ENCODE results near the gene GRIK3.

GRIK3 gene

GRCh38 chr1:37052120-37052519, 17.8 kb upstream of the GRIK3 start:
- TF ChIP-seq, protein P1, sequence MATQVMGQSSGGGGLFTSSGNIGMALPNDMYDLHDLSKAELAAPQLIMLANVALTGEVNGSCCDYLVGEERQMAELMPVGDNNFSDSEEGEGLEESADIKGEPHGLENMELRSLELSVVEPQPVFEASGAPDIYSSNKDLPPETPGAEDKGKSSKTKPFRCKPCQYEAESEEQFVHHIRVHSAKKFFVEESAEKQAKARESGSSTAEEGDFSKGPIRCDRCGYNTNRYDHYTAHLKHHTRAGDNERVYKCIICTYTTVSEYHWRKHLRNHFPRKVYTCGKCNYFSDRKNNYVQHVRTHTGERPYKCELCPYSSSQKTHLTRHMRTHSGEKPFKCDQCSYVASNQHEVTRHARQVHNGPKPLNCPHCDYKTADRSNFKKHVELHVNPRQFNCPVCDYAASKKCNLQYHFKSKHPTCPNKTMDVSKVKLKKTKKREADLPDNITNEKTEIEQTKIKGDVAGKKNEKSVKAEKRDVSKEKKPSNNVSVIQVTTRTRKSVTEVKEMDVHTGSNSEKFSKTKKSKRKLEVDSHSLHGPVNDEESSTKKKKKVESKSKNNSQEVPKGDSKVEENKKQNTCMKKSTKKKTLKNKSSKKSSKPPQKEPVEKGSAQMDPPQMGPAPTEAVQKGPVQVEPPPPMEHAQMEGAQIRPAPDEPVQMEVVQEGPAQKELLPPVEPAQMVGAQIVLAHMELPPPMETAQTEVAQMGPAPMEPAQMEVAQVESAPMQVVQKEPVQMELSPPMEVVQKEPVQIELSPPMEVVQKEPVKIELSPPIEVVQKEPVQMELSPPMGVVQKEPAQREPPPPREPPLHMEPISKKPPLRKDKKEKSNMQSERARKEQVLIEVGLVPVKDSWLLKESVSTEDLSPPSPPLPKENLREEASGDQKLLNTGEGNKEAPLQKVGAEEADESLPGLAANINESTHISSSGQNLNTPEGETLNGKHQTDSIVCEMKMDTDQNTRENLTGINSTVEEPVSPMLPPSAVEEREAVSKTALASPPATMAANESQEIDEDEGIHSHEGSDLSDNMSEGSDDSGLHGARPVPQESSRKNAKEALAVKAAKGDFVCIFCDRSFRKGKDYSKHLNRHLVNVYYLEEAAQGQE (IDR thresholded peaks at IDR 0.05; ENCODE audit: insufficient replicate concordance, low read depth): no peak
- TF ChIP-seq GABPA (IDR thresholded peaks at IDR 0.05; ENCODE audit: low read depth) (no peak), POLR2AphosphoS5 (IDR thresholded peaks at IDR 0.05; ENCODE audit: low read depth) (no peak), SPI1 (IDR thresholded peaks at IDR 0.05; ENCODE audit: borderline replicate concordance, low read depth) (no peak)
- TF ChIP-seq, protein P2, sequence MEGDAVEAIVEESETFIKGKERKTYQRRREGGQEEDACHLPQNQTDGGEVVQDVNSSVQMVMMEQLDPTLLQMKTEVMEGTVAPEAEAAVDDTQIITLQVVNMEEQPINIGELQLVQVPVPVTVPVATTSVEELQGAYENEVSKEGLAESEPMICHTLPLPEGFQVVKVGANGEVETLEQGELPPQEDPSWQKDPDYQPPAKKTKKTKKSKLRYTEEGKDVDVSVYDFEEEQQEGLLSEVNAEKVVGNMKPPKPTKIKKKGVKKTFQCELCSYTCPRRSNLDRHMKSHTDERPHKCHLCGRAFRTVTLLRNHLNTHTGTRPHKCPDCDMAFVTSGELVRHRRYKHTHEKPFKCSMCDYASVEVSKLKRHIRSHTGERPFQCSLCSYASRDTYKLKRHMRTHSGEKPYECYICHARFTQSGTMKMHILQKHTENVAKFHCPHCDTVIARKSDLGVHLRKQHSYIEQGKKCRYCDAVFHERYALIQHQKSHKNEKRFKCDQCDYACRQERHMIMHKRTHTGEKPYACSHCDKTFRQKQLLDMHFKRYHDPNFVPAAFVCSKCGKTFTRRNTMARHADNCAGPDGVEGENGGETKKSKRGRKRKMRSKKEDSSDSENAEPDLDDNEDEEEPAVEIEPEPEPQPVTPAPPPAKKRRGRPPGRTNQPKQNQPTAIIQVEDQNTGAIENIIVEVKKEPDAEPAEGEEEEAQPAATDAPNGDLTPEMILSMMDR (IDR thresholded peaks at IDR 0.05; ENCODE audit: insufficient read depth, low read length): no peak
- no peaks in the 10 kb centered on the region for H3K27me3 ChIP-seq (ENCODE audit: insufficient read depth, poor library complexity, severe bottlenecking)
- no peak overlapping the region for H3K4me3 ChIP-seq (replicated peaks; ENCODE audit: insufficient read depth, low read length)
- DNase-seq (ENCODE audit: low read depth in 1 of 2, low spot score in 1 of 2): no peak
- H3K27ac ChIP-seq (replicated peaks): no peak overlapping the region

GRCh38 chr1:37051346-37051745, 17.0 kb upstream of the GRIK3 start:
- DNase-seq (ENCODE audit: low read depth in 1 of 2, low spot score in 1 of 2): no peak
- no peak overlapping the region for H3K4me3 ChIP-seq (replicated peaks; ENCODE audit: insufficient read depth, low read length)
- H3K27ac ChIP-seq (replicated peaks): no peak overlapping the region
- no peaks in the 10 kb centered on the region for H3K27me3 ChIP-seq (ENCODE audit: insufficient read depth, poor library complexity, severe bottlenecking)
- TF ChIP-seq, protein P2 (IDR thresholded peaks at IDR 0.05; ENCODE audit: insufficient read depth, low read length): no peak
- no peak for TF ChIP-seq SPI1 (IDR thresholded peaks at IDR 0.05; ENCODE audit: borderline replicate concordance, low read depth)

- Histone ChIP-seq H3K4me3 (replicated peaks; ENCODE audit: insufficient read depth, low read length) (no peak overlapping the region), H3K27me3 (ENCODE audit: insufficient read depth, poor library complexity, severe bottlenecking) (peaks cover 3% of the 10 kb centered on the region), H3K27ac (replicated peaks) (no peak overlapping the region)
- DNase-seq (ENCODE audit: low read depth in 1 of 2, low spot score in 1 of 2): no peak
- TF ChIP-seq SPI1 (IDR thresholded peaks at IDR 0.05; ENCODE audit: borderline replicate concordance, low read depth) (no peak), GABPA (IDR thresholded peaks at IDR 0.05; ENCODE audit: low read depth) (no peak), POLR2AphosphoS5 (IDR thresholded peaks at IDR 0.05; ENCODE audit: low read depth) (no peak)
- TF ChIP-seq, protein P1 (IDR thresholded peaks at IDR 0.05; ENCODE audit: insufficient replicate concordance, low read depth): no peak
- TF ChIP-seq, protein P2 (IDR thresholded peaks at IDR 0.05; ENCODE audit: insufficient read depth, low read length): no peak
Measured at GRCh38 chr1:37047542-37047941, 13.2 kb upstream of the GRIK3 start.

GRCh38 chr1:37043101-37043500, 8.8 kb upstream of the GRIK3 start:
- DNase-seq (ENCODE audit: low read depth in 1 of 2, low spot score in 1 of 2): no peak
- peaks cover 7% of the 10 kb centered on the region for H3K27me3 ChIP-seq (ENCODE audit: insufficient read depth, poor library complexity, severe bottlenecking)
- no peak overlapping the region for H3K27ac ChIP-seq (replicated peaks)
- TF ChIP-seq, protein P1 (IDR thresholded peaks at IDR 0.05; ENCODE audit: insufficient replicate concordance, low read depth): no peak
- TF ChIP-seq SPI1 (IDR thresholded peaks at IDR 0.05; ENCODE audit: borderline replicate concordance, low read depth): no peak
- no peak for TF ChIP-seq POLR2AphosphoS5 (IDR thresholded peaks at IDR 0.05; ENCODE audit: low read depth)
- TF ChIP-seq, protein P2 (IDR thresholded peaks at IDR 0.05; ENCODE audit: insufficient read depth, low read length): no peak
- H3K4me3 ChIP-seq (replicated peaks; ENCODE audit: insufficient read depth, low read length): no peak overlapping the region
